ENCODE data around the gene SLC23A1.
"Not testable (repeated sequence)": the region's sequence is repeated elsewhere in the genome, so short reads cannot be mapped to it uniquely, and the experiment has no call there.

The SLC23A1 gene

DNA sequence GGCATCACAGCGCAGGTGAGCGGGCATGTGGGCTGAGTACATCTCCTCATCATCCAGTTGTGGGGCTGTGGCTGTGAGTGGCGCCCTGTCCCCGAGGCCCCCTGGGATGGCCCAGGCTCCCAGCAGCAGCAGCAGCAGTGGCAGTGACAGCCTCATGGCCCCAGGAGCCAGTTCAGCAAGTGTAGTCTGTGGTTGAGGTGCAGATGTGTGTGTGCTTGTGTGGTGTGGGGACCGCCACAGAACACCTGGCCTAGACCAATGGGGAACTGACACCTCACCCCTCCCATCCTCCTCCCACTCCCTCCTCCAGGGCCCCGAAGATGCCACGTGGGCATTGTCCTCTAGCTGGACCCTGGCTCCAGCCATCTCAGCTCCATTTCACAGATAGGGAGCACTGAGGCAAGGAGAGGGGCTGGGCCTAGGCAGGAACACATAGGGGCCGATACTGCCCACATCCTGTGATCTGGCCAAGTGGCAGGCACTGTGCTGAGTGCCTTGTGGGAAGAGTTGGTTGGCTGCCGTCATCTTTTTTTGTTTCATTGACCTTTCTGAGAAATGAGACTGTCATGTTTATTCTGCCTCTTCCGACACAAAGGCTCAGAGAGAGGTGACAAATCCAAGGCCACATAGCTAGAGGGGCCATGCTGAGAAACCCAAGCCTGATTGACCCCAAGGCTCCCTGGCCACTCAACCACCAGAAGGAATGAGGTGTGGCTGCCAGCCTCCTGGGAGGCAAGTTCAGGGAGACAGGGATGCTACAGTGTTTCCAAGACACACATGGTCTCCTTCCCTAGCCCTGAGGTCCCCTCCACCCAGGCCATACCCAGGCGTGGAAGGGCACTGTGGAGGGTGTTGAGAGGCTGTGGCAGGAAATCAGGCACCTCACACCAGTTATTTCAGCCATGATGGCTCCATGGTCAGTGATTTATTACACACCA, 6.9 kb upstream of the SLC23A1 start, which contains the start of gene MZB1:
Gene MZB1 (minus strand): TSS at position 213 of the 938 bp plus-strand sequence. CDS start 57 bp downstream, at position 156.
- peak; percentile 82 for DNase-seq

DNA sequence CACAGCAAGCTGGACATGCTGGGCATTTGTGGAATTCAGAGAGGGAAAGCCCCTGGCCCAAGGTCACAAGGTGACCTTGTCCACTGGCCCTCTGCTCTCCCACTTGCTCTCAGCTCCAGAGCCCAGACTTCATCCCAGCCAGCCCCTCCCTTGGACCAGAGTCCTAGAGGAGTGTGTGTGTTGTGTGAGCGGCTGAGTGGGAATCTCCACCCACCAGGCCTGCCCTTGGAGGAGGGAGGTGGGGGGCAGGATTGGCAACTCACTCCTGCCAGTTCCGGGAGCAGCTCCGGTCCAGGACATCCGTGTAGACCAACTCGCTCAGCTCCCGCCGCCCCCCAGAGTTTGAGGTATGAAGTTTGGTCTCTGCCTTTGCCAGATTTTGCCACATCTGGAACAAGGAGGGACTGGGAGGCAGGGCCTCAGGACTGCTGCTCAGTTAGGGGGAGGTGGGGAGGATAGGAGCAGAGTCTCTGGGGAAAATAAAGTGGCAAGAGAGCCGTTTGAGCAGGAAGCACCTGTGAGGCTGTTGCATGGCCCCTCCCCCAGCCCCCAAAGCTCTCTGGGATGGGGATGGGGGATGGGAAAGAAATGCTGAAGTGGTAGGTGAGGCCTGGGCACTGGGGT, 5.2 kb upstream of the SLC23A1 start:
- DNase-seq, result no peak

DNA sequence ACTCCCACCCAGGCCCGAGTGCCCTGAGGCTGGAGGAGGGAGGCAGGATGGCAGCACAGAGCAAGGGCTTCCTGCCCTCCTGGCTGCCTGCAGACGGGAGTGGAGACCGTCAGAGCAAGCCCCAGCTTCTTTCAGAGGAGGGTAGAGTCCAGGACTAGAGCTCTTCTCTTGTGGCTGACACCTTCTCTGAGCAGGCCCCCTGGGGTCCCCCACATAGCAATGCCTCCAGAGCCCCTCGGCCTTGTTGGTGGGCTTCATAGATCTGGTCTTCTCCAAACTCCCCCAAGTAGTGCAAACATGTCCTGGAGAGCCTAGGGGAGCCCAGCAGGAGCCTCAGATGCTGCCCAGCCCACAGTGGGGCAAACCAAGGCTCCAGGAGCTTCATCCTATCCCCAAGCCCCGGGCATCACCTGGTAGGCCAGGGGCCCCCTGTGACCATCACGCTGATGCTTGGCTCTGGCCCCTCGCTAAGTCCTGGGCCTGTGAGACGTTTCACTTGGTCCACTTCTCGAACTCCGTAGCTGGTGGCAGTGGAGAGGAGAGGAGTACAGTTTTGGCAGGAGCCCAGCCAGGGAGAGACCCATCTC, 4.6 kb upstream of the SLC23A1 start:
- no peak for DNase-seq

DNA sequence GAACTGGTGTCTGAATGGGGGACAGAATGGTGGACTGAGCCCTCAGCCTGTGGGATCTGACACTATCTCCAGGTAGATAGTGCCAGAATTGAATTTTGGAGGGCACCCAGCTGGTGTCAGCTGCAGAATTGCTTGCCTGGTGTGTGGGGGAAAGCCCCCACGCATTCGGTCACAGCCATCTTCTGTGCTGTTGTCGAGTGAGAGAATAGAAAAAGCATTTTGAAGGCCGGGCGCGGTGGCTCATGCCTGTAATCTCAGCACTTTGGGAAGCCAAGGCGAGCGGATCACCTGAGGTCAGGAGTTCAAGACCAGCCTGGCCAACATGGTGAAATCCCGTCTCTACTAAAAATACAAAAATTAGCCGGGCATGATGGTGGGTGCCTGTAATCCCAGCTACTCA, 3.9 kb upstream of the SLC23A1 start:
- DNase-seq, result not testable (repeated sequence)

DNA sequence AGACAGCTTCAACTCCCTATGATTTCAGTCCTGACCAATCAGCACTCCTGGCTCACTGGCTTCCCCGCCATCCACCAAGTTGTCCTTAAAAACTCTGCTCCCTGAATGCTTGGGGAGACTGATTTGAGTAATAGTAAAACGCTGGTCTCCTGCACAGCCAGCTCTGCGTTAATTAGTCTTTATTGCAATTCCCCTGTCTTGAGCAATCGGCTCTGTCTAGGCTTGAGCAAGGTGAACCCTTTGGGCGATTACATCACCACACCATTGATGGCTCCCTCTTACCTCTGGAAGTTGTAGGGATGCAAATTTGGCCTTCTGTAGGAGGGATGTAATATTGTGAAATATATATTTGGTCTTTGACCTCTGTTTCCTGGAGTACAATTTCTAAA, 2.9 kb upstream of the SLC23A1 start:
- DNase-seq, result no peak

DNA sequence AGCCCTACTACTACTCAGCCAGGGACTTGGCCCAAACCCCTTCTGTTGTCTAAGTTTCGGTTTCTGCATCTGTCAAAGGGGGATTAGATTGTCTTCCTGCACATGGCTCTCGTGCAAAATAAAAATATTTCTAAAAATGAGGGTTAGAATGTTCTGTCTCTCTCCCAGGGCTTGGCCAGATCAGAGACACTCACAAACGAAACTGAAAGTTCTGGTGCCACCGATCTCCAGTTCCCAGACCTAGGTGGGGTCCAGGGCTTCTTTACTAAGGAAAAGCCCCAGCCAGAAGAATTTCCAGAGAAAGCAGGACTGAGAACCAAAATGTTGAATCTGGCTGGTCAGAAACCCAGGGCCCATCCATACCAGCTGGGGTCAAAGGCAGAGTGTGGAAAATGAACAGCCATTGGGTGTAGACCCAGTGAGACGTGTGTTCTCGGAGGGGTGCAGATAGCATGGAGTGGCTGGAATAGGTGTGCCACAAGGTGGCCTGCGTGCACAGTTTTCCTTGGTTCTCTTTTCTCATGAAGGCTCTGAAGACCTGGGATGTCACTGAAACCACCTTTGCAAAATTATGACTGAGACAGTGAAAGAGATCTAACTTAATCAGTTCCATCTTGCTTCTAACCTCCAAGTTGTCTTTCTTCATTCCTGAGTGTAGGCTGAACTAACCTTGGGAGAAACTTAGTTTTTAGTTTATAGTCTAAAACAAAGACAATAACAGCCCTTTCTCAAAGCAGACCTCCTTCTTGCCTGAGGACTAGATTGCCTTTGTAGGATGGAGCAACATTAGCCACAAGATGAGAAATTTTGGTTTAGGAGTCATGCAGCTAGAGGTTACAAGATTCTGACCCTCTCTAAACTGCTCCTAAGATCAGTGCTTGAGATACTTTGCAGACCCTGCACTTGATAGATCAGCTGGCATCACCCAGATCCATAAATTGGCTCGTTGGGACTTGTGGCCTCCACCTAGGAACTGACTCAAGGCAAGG, 2.3 kb upstream of the SLC23A1 start:
- peak; percentile 37 for DNase-seq

DNA sequence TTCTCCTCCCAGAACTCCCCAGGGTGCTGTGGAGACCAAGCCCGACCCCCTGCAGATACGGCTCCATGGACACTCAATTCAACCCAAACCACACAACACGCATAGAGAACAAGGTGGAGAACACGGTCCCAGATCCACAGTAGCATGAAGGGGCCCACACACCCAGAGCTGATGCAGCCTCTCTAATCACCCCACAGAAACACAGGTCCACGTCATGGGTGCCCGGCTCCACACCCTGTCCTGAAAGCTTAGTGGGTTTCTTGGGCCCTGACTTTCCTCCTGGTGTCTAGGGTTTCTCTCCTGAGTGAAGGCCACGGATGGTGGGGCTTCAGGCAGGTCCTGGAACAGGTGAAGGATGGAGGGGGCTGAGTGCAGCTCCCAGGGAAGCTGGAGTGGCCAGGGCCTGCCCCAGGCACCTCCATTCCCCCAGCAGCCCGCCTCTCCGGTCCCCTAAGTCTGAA, 1.5 kb upstream of the SLC23A1 start:
- no peak for DNase-seq

DNA sequence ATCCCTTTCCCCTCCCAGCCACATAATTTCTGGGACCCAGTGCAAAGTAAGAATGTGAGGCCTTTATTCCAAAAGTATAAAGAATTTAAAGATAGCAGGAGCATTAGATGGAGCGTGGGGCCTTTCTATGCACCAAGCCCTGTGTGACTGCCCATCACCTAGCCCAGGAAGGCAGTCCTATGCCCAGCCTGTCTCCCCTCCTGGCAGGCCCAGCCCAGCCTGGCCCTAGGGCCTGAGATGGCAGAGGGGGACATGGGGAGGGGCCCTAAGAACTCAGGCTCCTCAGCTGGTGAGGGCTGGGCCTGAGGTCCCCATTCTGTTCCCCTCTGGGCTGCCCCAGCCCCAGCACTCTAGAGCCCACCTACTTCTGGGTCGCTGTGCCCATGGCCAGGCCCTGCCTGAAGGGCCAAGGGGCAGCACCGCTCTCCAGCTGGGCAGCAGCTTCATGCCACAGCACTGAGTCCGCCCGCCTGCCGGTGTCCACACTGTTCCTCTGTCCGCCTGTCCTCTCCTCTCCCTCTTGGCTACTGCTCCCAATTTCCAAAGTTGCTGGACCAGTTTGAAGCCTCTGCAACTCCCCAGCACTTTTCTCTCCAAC, 995 bp upstream of the SLC23A1 start:
- no peak for DNase-seq

DNA sequence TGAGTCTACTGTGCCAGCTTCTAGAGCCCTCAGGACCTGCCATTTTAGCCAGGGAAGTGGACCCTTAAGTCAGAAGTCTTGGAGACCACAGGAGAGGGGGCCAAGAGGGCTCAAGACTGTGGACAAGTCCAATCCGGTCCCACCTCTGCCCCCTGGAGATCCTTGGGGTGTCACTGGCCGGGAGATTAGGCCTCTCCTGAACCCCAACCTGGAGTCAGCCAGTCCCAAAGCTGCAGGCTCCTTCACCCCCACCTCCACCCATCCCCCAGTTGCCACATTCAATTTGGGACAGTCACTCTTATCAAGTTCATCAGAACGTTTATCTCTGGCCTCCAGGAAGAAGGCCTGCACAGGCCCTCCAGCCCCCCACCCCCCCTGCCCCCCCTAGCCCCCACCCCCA, 290 bp downstream of the SLC23A1 start:
- DNase-seq, result no peak

DNA sequence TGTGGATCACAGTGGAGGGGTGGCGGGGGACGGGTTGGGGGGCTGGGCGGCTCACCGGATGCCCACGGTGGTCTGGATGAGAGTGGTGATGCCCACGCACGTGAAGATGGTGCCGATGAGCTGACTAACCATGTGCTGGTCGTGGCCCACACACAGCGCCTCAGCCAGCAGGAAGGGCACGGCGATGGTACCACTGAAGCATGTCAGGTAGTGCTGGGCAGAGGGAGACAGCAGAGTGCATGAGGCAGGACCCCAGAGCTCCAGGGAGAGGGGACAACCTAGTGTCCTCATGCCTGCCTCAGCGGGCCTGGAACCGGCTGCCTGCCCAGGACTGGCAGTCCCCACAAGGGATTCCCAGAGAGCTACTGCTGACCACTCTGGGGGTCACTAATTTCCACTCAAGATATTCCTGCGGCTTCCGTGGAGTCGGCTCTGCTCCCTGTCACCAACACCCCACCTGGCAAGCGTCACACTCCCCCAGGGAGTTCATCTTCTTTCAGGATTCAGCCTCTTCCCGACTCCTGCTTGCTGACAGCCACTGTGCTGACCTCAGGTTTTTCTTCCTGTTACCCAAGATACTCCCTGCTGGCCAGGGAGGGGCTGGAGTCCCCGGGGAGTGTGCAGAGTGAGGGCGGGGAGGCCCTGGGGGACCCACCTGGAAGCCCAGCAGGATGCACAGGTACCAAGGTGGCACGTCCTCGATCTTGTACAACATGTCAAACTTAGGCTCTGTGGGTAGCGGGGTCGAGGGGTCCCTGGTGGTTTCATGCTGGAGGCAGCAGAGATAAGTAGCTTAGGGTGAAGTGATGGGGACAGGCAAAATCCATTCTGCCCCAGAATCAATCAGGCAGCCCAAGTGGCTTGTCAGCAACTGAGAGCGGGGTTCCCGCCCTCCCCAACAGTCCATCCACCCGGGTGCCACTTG, 998 bp downstream of the SLC23A1 start:
- no peak for DNase-seq

DNA sequence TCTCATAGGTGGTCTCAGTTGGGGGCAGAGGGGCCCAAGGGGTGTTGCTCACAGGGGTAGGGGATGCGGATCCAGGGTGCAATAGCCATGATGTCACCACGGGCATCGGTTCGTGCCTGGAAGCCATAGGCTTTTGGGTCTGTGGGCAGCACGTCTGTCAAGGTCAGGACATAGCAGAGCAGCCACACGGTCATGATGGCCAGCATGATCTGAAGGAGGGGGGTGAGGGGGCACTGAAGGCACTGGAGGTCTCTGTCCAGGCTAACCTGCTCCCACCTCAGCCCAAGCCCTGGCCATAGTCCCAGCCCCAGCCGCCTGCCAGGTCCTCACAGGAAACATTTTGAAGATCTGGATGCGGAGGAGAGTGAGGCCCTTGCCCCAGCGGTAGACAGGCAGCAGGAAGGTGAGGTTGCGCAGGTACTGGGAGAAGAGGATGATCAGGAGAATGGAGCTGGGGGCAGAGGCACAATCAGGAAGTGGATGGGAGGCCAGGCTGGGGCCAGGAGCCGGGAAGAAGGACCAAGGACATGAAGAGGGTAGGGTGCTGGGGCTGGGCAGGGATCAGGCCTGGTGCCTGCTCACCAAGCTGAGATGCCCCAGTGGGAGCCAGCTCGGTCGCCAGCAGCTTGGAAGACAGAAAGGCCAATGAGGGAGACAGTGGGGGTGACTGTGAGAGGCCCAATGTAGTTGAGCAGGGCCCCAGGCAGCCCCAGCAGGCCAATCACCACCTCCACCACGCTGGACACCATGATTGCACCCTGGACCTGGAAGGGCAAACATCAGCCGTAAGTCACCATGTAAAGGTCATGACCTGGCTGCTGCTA, 3.3 kb downstream of the SLC23A1 start:
- no peak for DNase-seq

DNA sequence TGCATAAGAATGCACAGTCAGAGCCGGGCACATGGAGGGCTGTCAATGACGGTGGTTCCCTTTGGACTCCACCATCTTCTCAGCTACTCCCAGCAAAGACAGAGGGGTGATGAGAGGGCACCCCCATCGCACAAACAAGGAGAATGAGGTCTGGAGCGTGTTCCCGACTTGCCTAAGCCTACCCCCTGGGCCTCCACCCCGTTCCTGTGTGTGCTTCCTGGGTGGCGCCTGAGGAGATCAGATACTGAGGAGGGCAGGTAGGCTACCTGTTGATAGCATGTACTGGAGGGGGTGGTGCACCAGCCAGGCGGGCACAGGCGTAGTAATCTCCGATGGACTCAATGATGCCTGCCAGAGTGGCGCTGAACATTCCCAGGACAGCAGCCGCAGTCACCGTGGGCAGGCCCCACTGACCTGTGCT, 4.1 kb downstream of the SLC23A1 start:
- DNase-seq, result no peak

DNA sequence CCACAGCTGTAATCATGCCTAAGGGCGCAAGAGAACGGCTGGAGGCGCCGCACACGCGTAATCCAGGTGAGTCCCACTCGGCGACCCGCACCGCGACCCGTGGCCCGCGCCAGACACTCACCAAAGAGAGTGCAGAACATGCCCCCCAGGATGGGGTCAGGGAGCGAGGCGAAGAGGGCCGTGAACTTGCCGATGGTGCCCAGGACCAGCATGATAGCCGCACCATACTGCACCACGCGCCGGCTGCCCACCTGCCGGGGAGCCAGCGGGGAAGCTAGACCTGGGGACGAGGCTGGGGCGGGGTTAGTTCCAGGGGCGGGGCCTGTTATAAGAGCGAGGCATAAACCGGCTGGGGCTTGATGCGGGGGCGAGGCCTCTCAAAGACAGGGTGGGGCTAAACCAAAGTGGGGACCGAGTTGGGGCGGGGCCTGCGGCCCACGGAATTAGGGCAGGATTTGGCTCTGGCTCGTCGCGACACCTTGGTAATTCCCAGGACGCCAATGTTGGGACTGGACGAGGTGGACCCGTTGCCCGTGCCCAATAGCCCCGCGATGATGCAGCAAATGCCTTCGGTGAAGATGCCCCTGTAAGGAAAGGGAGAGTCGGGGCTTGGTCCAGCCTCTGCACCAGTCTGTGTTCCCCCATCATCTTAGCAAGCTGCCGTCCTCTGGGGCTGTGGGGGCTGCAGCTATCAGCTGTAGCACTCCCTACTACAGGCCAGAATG, 4.8 kb downstream of the SLC23A1 start:
- no peak for DNase-seq

DNA sequence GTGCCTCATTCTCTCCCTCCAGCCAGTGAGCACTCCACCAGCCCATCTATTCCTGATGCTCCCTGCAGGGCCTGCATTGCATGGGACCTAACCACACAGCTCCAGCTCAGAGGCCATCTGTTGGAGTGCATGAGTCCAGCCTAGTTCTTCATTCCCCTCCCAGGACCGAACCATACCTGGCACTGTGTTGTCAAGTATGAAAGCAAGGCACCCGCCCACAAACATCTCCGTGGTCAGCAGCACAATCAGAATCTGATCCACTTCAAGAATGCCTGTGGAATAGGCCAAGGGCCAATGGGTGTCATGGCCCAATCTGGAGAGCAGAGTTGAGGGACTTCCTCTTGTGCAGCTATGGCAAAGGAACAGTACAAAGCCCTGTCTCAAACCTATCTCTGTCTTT, 5.9 kb downstream of the SLC23A1 start:
- DNase-seq, result no peak

DNA sequence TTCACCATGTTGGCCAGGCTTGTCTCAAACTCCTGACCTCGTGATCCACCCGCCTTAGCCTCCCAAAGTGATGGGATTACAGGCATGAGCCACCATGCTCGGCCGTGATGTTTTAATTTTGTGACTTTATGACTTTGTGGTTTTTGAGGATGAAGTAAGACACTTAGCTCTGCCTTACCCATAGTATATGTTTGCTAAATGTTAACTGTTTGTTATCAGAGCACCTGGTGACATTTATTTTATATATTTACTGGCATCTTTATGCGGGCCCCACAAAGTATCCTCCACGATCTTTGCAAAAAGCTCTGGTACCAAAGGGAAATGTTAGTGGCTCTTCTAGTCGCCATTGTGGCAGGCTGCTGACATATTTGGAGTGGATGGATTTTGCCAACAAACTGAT, 6.7 kb downstream of the SLC23A1 start:
- DNase-seq, result no peak

DNA sequence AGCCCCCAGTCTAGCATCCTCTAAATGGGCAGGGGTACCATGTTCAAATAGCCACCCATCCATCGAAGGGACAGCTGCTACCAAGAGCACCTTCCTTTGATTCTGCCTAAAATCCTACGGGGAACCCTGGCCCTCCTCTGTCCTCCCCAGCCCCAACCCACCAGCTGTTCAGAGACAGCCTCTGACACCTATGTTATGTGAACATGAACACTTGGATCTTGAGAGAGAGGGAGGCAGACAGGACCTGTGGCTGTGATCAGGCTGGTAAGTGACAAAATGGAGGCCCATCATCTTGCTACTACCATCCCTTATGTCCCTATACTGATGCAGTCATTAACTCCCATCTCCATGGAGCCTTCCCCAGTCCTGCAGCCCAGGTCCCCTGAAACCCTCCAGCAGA, 8.2 kb downstream of the SLC23A1 start:
- no peak for DNase-seq

DNA sequence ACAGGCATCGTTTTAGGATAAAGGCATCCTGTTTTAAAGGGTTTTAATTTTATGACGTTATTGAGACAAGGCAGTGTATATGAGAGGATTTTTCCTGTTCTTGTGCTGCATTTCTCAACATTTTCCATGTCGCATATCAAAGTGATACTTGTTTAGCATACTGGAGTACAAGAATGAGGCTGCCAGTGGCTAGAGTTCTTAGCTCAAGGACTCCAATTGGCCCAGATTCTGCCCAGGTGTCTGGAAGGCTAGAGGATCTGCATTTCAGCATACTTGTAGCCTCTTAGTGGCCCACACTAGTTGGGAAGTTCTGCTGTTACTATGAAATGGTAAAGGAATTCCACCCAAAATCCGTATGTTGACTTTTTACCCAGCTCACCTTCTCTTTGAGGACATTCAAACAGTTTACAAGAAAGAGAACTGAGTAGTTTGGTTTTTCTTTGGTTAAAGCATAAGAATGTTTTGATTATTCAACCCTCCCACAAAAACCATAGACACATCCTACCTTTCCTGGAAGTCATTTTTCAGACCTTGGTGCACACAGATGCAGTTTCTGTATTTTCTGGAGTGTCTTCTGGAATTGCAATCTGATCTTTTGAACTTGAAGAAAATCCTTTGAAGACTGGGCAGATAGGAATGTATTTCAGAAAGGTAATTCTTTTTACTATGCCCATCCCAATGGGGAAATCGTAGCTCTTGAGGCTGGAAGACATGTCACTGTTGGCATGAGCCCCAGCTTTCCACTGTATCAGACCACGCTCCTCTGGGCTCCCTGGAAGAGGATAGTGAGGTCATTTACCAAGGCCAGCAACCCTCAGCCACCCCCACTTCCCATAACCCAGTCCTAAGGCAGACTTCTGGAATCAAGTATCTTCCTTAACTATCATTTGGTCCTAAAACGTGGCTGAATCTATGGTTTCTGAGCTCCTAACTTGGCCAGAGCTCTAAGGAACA, 11.3 kb downstream of the SLC23A1 start:
- DNase-seq, result no peak

DNA sequence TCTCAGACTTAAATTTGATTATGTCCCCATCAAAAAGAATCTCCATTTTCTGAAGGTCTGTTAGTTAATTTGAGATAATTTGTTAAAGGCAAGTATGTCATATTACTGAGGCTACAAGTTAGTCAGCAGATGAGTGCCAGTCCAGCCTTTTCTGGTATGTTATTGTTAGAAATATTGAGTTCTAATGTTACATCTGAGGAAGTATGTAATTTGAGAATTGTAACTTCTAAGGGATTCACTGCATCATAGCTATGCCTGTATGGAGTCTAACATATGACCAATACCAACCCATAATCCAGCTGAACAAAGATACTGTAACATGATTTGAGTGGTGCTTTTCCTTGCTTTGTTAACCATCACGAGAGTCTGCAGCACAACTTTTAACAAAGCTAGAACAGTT, 13.9 kb downstream of the SLC23A1 start:
- DNase-seq, result no peak
